ENCODE results near the gene CNTNAP2. TPM values are rescaled to one million over a fixed set of nuclear protein-coding genes. Genes with fewer than 3 reads are reported as not detected.
"Not testable (repeated sequence)": the region's sequence is repeated elsewhere in the genome, so short reads cannot be mapped to it uniquely, and the experiment has no call there.

CNTNAP2 gene
- total and polyA plus RNA-seq, 4 donors = not detected

DNA sequence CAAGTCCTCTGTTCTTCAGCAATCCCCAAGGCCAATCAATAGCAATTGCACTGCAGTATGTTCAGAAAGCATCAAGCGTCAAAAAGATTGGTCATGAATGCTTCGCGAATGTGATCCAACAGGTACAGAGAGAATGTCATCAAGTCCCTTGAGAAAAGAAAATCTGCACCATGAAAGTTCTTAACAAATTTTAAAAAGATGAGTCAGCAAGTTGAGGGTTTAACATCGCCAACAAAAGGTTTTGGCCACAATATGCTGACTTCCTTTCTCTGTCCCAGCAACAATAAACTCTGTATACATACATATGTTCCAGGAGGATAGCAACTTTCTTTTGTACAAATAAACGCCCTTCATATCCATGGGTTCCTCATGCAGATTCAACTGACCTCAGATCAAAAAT, 2305.4 kb downstream of the CNTNAP2 start:
- WGBS, 2 donors = 90 to 91% methylated on average over 5 of the region's 5 CpGs
- DNase-seq (no peak), ATAC-seq (ENCODE audit: low FRiP score) (no peak)
- Histone ChIP-seq H3K4me1 (ENCODE audit: control insufficient read depth in 1 of 2, insufficient read depth in 2 of 2, low read length in 2 of 2) (no peaks in the 10 kb centered on the region), H3K36me3 (ENCODE audit: control insufficient read depth in 1 of 2, insufficient read depth in 2 of 2, low read length in 1 of 2) (no peaks in the 10 kb centered on the region), H3K27ac (ENCODE audit: low read depth in 1 of 2, low read length in 2 of 2) (no peak overlapping the region), H3K4me3 (ENCODE audit: low read length in 2 of 2) (no peak overlapping the region), H3K9me3 (ENCODE audit: control insufficient read depth, low read length) (no peaks in the 10 kb centered on the region), H3K27me3 (ENCODE audit: control insufficient read depth in 1 of 2, insufficient read depth in 2 of 2, low read length in 1 of 2) (no peaks in the 10 kb centered on the region)
- intact Hi-C loops (cut with DNase I) = no loop called here

GRCh38 chr7:148426393-148426792, 2309.8 kb downstream of the CNTNAP2 start:
- ATAC-seq (ENCODE audit: low FRiP score); H3K27me3 ChIP-seq (ENCODE audit: control insufficient read depth in 1 of 2, insufficient read depth in 2 of 2, low read length in 1 of 2); H3K4me3 ChIP-seq (ENCODE audit: low read length in 2 of 2); H3K27ac ChIP-seq (ENCODE audit: low read depth in 1 of 2, low read length in 2 of 2); H3K4me1 ChIP-seq (ENCODE audit: control insufficient read depth in 1 of 2, insufficient read depth in 2 of 2, low read length in 2 of 2); DNase-seq; H3K36me3 ChIP-seq (ENCODE audit: control insufficient read depth in 1 of 2, insufficient read depth in 2 of 2, low read length in 1 of 2); H3K9me3 ChIP-seq (ENCODE audit: control insufficient read depth, low read length); intact Hi-C loops (cut with DNase I): not testable (repeated sequence)
- WGBS, 2 donors = 90 to 97% methylated on average over 15 to 24 of the region's 24 CpGs

- H3K9me3 ChIP-seq (ENCODE audit: control insufficient read depth, low read length); H3K4me3 ChIP-seq (ENCODE audit: low read length in 2 of 2); H3K36me3 ChIP-seq (ENCODE audit: control insufficient read depth in 1 of 2, insufficient read depth in 2 of 2, low read length in 1 of 2); H3K27me3 ChIP-seq (ENCODE audit: control insufficient read depth in 1 of 2, insufficient read depth in 2 of 2, low read length in 1 of 2); intact Hi-C loops (cut with DNase I); H3K27ac ChIP-seq (ENCODE audit: low read depth in 1 of 2, low read length in 2 of 2); DNase-seq; ATAC-seq (ENCODE audit: low FRiP score); H3K4me1 ChIP-seq (ENCODE audit: control insufficient read depth in 1 of 2, insufficient read depth in 2 of 2, low read length in 2 of 2): not testable (repeated sequence)
- WGBS, 2 donors = 90 to 95% methylated on average over 3 of the region's 3 CpGs
Measured at GRCh38 chr7:148430690-148431089, 2314.1 kb downstream of the CNTNAP2 start.

DNA sequence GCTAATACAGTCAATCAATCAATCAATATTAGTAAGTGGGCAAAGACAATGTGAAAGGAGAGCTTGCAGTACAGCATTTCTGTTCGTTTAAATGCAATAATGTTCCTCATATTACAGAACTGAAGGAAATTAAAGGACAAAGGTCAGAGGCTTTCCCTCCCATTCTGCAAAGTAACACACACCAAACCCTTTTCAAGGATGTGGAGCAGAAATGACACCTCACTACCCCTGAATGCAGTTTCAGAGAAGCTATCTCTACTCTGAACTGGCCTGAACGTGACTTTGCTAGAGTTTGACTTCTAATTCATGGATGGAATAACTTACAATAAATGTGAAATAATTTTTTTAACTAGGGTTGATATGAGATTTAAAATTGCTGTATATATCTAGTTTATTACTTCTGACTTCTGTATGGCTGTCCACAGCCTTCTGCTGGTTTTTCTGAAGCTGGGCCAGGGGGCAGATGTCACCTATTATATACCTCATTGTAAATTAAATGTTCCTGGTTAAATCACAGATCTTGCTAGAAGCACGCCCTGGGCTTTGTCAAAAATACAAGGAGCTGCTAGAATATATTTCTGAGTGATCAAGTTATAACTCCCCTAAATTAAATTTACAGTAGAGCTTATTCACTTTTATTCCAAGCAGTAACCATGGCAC, 2317.1 kb downstream of the CNTNAP2 start:
- WGBS, 2 donors = 80 to 85% methylated on average over 3 of the region's 3 CpGs
- Histone ChIP-seq H3K4me1 (ENCODE audit: control insufficient read depth in 1 of 2, insufficient read depth in 2 of 2, low read length in 2 of 2) (no peaks in the 10 kb centered on the region), H3K36me3 (ENCODE audit: control insufficient read depth in 1 of 2, insufficient read depth in 2 of 2, low read length in 1 of 2) (no peaks in the 10 kb centered on the region), H3K27ac (ENCODE audit: low read depth in 1 of 2, low read length in 2 of 2) (no peak overlapping the region), H3K9me3 (ENCODE audit: control insufficient read depth, low read length) (peaks cover 2% of the 10 kb centered on the region), H3K4me3 (ENCODE audit: low read length in 2 of 2) (no peak overlapping the region), H3K27me3 (ENCODE audit: control insufficient read depth in 1 of 2, insufficient read depth in 2 of 2, low read length in 1 of 2) (no peaks in the 10 kb centered on the region)
- intact Hi-C loops (cut with DNase I) = no loop called here
- DNase-seq (no peak), ATAC-seq (ENCODE audit: low FRiP score) (no peak)

DNA sequence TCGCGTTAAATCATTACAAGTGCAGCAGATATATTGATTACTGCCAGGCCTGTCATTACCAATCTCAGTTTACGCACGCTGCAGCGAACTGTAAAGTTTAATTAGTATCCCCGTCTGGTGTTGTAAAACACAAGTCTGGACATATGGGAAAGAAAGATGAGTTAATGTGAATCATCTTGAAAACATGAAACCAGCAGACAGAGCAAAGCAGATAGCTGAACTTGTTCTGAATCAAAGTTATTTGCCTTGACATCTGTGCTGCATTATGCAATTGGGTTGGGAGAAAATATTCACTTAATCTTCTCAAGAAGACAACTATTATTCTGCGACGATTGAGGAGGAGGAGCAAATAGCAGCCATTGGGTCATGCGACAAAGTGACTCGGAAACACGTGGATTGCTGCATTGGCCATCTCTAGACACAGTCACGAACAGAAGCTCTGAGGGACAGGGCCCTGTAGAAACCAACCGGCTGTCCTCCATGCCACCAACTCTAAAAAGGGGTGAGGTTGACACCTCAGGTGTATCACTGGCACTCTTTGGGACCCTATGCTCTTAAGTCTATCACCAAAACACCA, 2317.7 kb downstream of the CNTNAP2 start:
- DNase-seq (no peak), ATAC-seq (ENCODE audit: low FRiP score) (no peak)
- intact Hi-C loops (cut with DNase I) = no loop called here
- Histone ChIP-seq H3K27me3 (ENCODE audit: control insufficient read depth in 1 of 2, insufficient read depth in 2 of 2, low read length in 1 of 2) (no peaks in the 10 kb centered on the region), H3K36me3 (ENCODE audit: control insufficient read depth in 1 of 2, insufficient read depth in 2 of 2, low read length in 1 of 2) (no peaks in the 10 kb centered on the region), H3K4me1 (ENCODE audit: control insufficient read depth in 1 of 2, insufficient read depth in 2 of 2, low read length in 2 of 2) (no peaks in the 10 kb centered on the region), H3K4me3 (ENCODE audit: low read length in 2 of 2) (no peak overlapping the region), H3K27ac (ENCODE audit: low read depth in 1 of 2, low read length in 2 of 2) (no peak overlapping the region), H3K9me3 (ENCODE audit: control insufficient read depth, low read length) (peaks cover 2% of the 10 kb centered on the region)
- WGBS, 2 donors = 87 to 93% methylated on average over 13 of the region's 13 CpGs

DNA sequence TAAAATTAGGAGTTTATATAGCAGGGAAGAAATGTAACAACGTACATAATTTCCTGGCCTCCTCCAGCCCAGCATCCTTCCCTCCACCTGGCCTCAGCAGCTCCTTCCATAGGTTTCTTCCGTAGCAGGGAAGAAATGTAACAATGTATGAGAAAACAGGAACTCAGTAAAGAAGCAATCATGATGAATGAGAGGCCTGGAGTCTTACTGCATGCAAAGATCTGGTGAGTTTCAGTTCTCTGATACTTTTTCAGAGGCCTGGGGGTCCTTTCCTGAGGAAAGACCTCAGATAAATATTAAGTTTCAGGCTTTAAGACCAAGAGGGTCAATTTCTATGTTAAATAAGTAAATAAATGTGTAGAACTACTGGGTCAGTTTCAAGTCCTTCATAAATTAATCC, 2318.3 kb downstream of the CNTNAP2 start:
- Histone ChIP-seq H3K36me3 (ENCODE audit: control insufficient read depth in 1 of 2, insufficient read depth in 2 of 2, low read length in 1 of 2) (no peaks in the 10 kb centered on the region), H3K9me3 (ENCODE audit: control insufficient read depth, low read length) (peaks cover 2% of the 10 kb centered on the region), H3K27me3 (ENCODE audit: control insufficient read depth in 1 of 2, insufficient read depth in 2 of 2, low read length in 1 of 2) (no peaks in the 10 kb centered on the region), H3K4me1 (ENCODE audit: control insufficient read depth in 1 of 2, insufficient read depth in 2 of 2, low read length in 2 of 2) (no peaks in the 10 kb centered on the region), H3K27ac (ENCODE audit: low read depth in 1 of 2, low read length in 2 of 2) (no peak overlapping the region), H3K4me3 (ENCODE audit: low read length in 2 of 2) (no peak overlapping the region)
- intact Hi-C loops (cut with DNase I) = no loop called here
- ATAC-seq (ENCODE audit: low FRiP score) (no peak), DNase-seq (no peak)
- 71 to 84% methylated on average over 2 of the region's 2 CpGs for WGBS, 2 donors

- WGBS, 2 donors = 20 to 31% methylated on average over 6 of the region's 6 CpGs
- Histone ChIP-seq H3K9me3 (ENCODE audit: control insufficient read depth, low read length) (peaks cover 2% of the 10 kb centered on the region), H3K4me3 (ENCODE audit: low read length in 2 of 2) (no peak overlapping the region), H3K36me3 (ENCODE audit: control insufficient read depth in 1 of 2, insufficient read depth in 2 of 2, low read length in 1 of 2) (no peaks in the 10 kb centered on the region), H3K4me1 (ENCODE audit: control insufficient read depth in 1 of 2, insufficient read depth in 2 of 2, low read length in 2 of 2) (no peaks in the 10 kb centered on the region), H3K27ac (ENCODE audit: low read depth in 1 of 2, low read length in 2 of 2) (no peak overlapping the region), H3K27me3 (ENCODE audit: control insufficient read depth in 1 of 2, insufficient read depth in 2 of 2, low read length in 1 of 2) (no peaks in the 10 kb centered on the region)
- intact Hi-C loops (cut with DNase I) = no loop called here
- ATAC-seq (ENCODE audit: low FRiP score) = no peak
- no peak for DNase-seq
Measured at GRCh38 chr7:148435715-148436114, 2319.1 kb downstream of the CNTNAP2 start.

- no peak overlapping the region for H3K4me3 ChIP-seq (ENCODE audit: low read length in 2 of 2)
- H3K4me1 ChIP-seq (ENCODE audit: control insufficient read depth in 1 of 2, insufficient read depth in 2 of 2, low read length in 2 of 2) = no peaks in the 10 kb centered on the region
- ATAC-seq (ENCODE audit: low FRiP score) (peak; percentile 17), DNase-seq (no peak)
- WGBS, 2 donors = 76% methylated on average over 4 of the region's 4 CpGs
- intact Hi-C loops (cut with DNase I) = no loop called here
- peaks cover 2% of the 10 kb centered on the region for H3K9me3 ChIP-seq (ENCODE audit: control insufficient read depth, low read length)
- no peaks in the 10 kb centered on the region for H3K27me3 ChIP-seq (ENCODE audit: control insufficient read depth in 1 of 2, insufficient read depth in 2 of 2, low read length in 1 of 2)
- H3K36me3 ChIP-seq (ENCODE audit: control insufficient read depth in 1 of 2, insufficient read depth in 2 of 2, low read length in 1 of 2) = no peaks in the 10 kb centered on the region
- H3K27ac ChIP-seq (ENCODE audit: low read depth in 1 of 2, low read length in 2 of 2) = no peak overlapping the region
Measured at GRCh38 chr7:148436135-148436534, 2319.5 kb downstream of the CNTNAP2 start.

DNA sequence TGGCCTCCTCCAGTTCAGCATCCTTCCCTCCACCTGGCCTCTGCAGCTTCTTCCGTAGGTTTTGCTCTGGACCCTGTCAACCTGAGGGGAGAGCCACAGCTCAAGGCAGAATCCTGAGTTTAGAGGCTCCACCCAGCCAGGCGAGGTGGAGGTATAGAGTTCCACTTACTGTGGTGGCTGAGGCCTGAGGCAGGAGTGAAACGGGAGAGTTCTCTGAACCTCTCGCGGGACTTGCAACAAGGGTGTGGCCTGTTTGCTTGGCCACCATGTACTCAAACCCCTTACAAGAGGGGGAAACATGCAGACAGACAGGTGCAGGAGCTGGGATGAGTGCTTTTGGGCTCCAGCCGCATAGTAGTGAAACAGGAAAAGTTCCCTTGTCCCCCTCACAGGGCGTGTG, 2320.0 kb downstream of the CNTNAP2 start:
- no peaks in the 10 kb centered on the region for H3K36me3 ChIP-seq (ENCODE audit: control insufficient read depth in 1 of 2, insufficient read depth in 2 of 2, low read length in 1 of 2)

More for the DNA sequence above, 2320.0 kb downstream of the CNTNAP2 start:
- Histone ChIP-seq H3K9me3 (ENCODE audit: control insufficient read depth, low read length) (peaks cover 2% of the 10 kb centered on the region), H3K4me3 (ENCODE audit: low read length in 2 of 2) (no peak overlapping the region), H3K27me3 (ENCODE audit: control insufficient read depth in 1 of 2, insufficient read depth in 2 of 2, low read length in 1 of 2) (no peaks in the 10 kb centered on the region), H3K4me1 (ENCODE audit: control insufficient read depth in 1 of 2, insufficient read depth in 2 of 2, low read length in 2 of 2) (no peaks in the 10 kb centered on the region), H3K27ac (ENCODE audit: low read depth in 1 of 2, low read length in 2 of 2) (no peak overlapping the region)
- ATAC-seq (ENCODE audit: low FRiP score) (peak; percentile 27), DNase-seq (no peak)
- 79 to 84% methylated on average over 7 of the region's 7 CpGs for WGBS, 2 donors
- intact Hi-C loops (cut with DNase I) = no loop called here

Data from aorta (tissue), 5 donors.